ENCODE data around the gene CAMK4. TPM values are rescaled to one million over a fixed set of nuclear protein-coding genes. Genes with fewer than 3 reads are reported as not detected.

The CAMK4 gene
- polyA plus RNA-seq, 1 donor (not counting 4 experiments of a cell fraction or from before 2014, with no cell fraction given) = 0.45 TPM

DNA sequence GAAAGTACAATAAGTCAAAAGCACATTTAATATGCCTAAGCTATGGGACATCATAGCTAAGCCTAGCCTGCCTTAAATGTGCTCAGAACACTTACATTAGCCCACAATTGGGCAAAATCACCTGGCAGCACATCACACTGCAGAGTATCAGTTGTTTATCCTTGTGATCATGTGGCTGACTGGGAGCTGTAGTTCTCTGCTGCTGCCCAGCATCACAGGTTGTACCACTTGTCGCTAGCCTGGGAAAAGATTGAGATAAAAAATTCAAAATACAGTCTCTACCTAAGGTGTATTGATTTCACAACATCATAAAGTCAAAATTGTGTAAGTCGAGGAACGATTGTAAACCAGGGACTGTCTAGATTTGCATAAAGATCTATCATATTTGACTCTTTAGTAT lies 58.6 kb downstream of the CAMK4 start:
- Histone ChIP-seq H3K4me2 (ENCODE audit: control insufficient read depth, extremely low read depth, insufficient read depth, low read depth, low read length) (no peak overlapping the region), H3K4me3 (ENCODE audit: control insufficient read depth in 2 of 3, extremely low read depth in 1 of 3, insufficient read depth in 2 of 3, low read depth in 1 of 3, low read length in 3 of 3) (no peak overlapping the region), H3K27me3 (ENCODE audit: control insufficient read depth, extremely low read depth, insufficient read depth, low read length) (no peaks in the 10 kb centered on the region), H3K79me2 (ENCODE audit: control insufficient read depth, insufficient read depth, low read length) (no peaks in the 10 kb centered on the region), H3K27ac (ENCODE audit: control insufficient read depth, insufficient read depth, low read length) (no peak overlapping the region), H2AFZ (ENCODE audit: control insufficient read depth, low read length) (no peak overlapping the region), H3K36me3 (ENCODE audit: control insufficient read depth in 2 of 2, extremely low read depth in 1 of 2, insufficient read depth in 2 of 2, low read length in 2 of 2) (no peaks in the 10 kb centered on the region), H3K9ac (ENCODE audit: control insufficient read depth, extremely low read depth, insufficient read depth, low read length) (no peak overlapping the region), H3K9me1 (ENCODE audit: control insufficient read depth, extremely low read depth, insufficient read depth, low read length) (no peaks in the 10 kb centered on the region), H3K9me3 (ENCODE audit: control insufficient read depth, low read depth, low read length) (no peaks in the 10 kb centered on the region), H4K20me1 (ENCODE audit: control insufficient read depth, extremely low read depth, insufficient read depth, low read length) (no peaks in the 10 kb centered on the region), H3K4me1 (ENCODE audit: control insufficient read depth, extremely low read depth, insufficient read depth, low read length) (no peaks in the 10 kb centered on the region)
- dilution Hi-C loops (cut with MboI; ENCODE audit: extremely low pct_ligation_motif_present, low sequenced_read_pairs) = no loop called here
- FAIRE-seq = no peak
- TF ChIP-seq, protein P1, sequence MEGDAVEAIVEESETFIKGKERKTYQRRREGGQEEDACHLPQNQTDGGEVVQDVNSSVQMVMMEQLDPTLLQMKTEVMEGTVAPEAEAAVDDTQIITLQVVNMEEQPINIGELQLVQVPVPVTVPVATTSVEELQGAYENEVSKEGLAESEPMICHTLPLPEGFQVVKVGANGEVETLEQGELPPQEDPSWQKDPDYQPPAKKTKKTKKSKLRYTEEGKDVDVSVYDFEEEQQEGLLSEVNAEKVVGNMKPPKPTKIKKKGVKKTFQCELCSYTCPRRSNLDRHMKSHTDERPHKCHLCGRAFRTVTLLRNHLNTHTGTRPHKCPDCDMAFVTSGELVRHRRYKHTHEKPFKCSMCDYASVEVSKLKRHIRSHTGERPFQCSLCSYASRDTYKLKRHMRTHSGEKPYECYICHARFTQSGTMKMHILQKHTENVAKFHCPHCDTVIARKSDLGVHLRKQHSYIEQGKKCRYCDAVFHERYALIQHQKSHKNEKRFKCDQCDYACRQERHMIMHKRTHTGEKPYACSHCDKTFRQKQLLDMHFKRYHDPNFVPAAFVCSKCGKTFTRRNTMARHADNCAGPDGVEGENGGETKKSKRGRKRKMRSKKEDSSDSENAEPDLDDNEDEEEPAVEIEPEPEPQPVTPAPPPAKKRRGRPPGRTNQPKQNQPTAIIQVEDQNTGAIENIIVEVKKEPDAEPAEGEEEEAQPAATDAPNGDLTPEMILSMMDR (optimal IDR thresholded peaks at IDR 0.05 in 1 of 3, IDR thresholded peaks at IDR 0.05 in 1 of 3, conservative IDR thresholded peaks at IDR 0.05 in 1 of 3; ENCODE audit: extremely low read depth in 1 of 3, insufficient read depth in 2 of 3, low read length in 3 of 3) = no peak
- no peak for TF ChIP-seq EZH2 (IDR thresholded peaks at IDR 0.05; ENCODE audit: low read length)
- DNase-seq (ENCODE audit: low read depth, low spot score) = no peak

DNA sequence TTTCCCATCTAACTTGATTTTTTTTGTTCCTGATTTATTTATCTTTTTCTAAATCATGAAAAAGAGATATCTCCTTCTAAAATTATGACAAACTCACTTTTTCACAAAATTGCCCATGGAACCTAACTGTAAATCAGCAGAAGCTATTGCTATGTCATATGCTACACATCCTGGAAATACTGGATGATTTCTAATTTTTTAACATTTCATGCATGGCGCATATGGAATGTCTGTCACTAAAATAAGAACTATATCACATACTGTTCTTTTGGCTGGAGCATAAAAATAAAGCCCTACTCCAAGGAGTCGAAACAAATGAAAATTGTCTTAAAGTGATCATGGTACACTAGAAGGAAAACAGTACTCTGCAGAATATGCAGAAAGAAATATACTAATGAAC lies 60.6 kb downstream of the CAMK4 start:
- TF ChIP-seq, protein P1 (optimal IDR thresholded peaks at IDR 0.05 in 1 of 3, IDR thresholded peaks at IDR 0.05 in 1 of 3, conservative IDR thresholded peaks at IDR 0.05 in 1 of 3; ENCODE audit: extremely low read depth in 1 of 3, insufficient read depth in 2 of 3, low read length in 3 of 3) = no peak
- TF ChIP-seq EZH2 (IDR thresholded peaks at IDR 0.05; ENCODE audit: low read length) = no peak
- no peaks in the 10 kb centered on the region for H3K27me3 ChIP-seq (ENCODE audit: control insufficient read depth, extremely low read depth, insufficient read depth, low read length)
- H4K20me1 ChIP-seq (ENCODE audit: control insufficient read depth, extremely low read depth, insufficient read depth, low read length) = no peaks in the 10 kb centered on the region
- no peak overlapping the region for H3K9ac ChIP-seq (ENCODE audit: control insufficient read depth, extremely low read depth, insufficient read depth, low read length)
- H3K4me1 ChIP-seq (ENCODE audit: control insufficient read depth, extremely low read depth, insufficient read depth, low read length) = no peaks in the 10 kb centered on the region
- no peaks in the 10 kb centered on the region for H3K9me3 ChIP-seq (ENCODE audit: control insufficient read depth, low read depth, low read length)
- no peak overlapping the region for H3K4me2 ChIP-seq (ENCODE audit: control insufficient read depth, extremely low read depth, insufficient read depth, low read depth, low read length)
- DNase-seq (ENCODE audit: low read depth, low spot score) (no peak), FAIRE-seq (no peak)
- no peaks in the 10 kb centered on the region for H3K9me1 ChIP-seq (ENCODE audit: control insufficient read depth, extremely low read depth, insufficient read depth, low read length)
- H3K79me2 ChIP-seq (ENCODE audit: control insufficient read depth, insufficient read depth, low read length) = no peaks in the 10 kb centered on the region
- no peak overlapping the region for H3K27ac ChIP-seq (ENCODE audit: control insufficient read depth, insufficient read depth, low read length)
- no peak overlapping the region for H2AFZ ChIP-seq (ENCODE audit: control insufficient read depth, low read length)
- dilution Hi-C loops (cut with MboI; ENCODE audit: extremely low pct_ligation_motif_present, low sequenced_read_pairs) = no loop called here
- H3K4me3 ChIP-seq (ENCODE audit: control insufficient read depth in 2 of 3, extremely low read depth in 1 of 3, insufficient read depth in 2 of 3, low read depth in 1 of 3, low read length in 3 of 3) = no peak overlapping the region
- no peaks in the 10 kb centered on the region for H3K36me3 ChIP-seq (ENCODE audit: control insufficient read depth in 2 of 2, extremely low read depth in 1 of 2, insufficient read depth in 2 of 2, low read length in 2 of 2)

Measured in keratinocyte (primary cell).